Stimulated activated CD8-positive, alpha-beta memory T cell treated with anti-CD3 and anti-CD28 coated beads, Interleukin-12 subunit alpha, Interleukin-12 subunit beta, amount 100 ng/mL, for 24 hours (primary cell): ENCODE data around the gene CD163L1.

Experiments used
- DNase-seq: peaks from one replicate; pipeline ENCODE4 v3.0.0-alpha.2; 2020; ENCODE audit errors: extremely low read depth

Gene CD163L1

DNA sequence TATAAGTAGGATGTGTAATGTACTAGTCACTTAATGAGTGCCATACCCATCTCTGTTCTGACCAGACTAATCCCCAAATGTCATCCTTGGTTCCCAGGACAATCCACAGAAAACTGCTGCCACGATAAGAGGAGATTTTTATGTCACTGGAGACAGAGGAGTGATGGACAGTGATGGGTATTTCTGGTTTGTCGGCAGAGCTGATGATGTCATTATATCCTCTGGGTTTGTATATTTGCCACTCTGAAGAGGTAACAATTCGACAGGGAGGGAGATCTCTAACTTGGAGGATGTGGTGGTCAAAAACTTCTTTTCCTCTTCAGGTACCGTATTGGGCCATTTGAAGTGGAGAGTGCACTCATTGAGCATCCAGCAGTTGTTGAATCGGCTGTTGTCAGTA lies 119.8 kb downstream of the CD163L1 start:
- DNase-seq, result no peak

GRCh38 chr12:7322599-7322998 lies 121.4 kb downstream of the CD163L1 start:
- no peak for DNase-seq

DNA sequence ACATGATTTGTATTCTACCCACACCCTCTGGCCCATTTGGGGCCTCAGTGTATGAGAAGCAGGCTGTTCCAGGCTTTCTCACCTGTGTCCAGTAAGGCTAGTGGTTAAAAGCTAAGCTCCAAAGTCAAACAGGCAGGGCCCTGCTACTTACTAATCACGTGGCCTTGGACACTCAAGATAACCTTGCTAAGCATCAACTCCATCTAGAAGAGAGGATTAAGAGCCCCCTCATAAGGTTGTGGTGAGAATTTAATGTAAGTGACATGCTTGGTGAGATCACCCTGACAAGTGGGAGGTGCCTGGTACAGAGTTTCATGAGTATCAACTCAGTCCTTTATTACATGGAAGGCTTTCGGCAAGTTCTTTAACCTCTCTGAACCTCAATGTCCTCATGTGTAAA lies 122.3 kb downstream of the CD163L1 start:
- no peak for DNase-seq

DNA sequence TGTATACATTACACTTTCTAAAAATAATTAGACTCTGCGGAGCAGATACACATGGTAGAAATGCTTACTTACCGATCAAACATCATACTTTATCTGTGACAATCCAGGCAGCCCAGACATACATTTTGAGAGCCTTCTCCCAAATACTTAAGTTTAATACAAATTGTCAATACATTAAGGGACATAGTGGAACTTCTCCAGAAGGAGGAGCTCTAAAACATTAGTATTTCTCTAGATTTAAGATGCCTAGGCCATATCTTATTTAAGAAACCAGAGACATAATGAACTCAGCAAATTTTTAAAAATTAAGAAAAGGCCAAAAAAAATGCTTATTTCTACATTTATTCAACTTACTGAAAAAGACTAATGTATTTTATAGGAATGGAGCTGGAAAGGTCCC lies 124.0 kb downstream of the CD163L1 start:
- DNase-seq, result no peak

DNA sequence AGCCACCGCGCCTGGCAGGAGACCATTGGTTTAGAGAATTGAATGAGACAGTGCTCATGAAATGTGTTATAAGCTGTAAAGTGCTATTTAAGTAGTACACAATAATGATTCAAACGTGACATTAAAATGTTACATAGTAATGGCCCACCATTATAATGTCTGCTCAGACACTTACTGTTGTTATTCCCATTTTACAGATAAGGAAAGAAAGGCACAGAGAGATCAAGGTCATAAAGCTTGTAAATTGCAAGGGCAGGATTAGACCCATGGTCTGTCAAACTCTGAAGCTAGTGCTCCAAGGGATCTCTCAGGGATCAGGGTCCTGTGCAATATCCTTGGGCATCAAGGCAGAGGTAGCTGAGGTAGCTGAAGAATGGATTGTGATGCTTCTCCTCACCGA lies 133.9 kb downstream of the CD163L1 start:
- DNase-seq, result no peak
